GM18861 (cell line): Measurements from ENCODE around the gene BICC1.

ENCODE experiments used
- ATAC-seq: cut with Tn5 transposase; IDR thresholded peaks from one replicate; pipeline ENCODE4 v1.9.1; 2021; ENCODE audit not compliant: unreplicated experiment

BICC1 gene

DNA sequence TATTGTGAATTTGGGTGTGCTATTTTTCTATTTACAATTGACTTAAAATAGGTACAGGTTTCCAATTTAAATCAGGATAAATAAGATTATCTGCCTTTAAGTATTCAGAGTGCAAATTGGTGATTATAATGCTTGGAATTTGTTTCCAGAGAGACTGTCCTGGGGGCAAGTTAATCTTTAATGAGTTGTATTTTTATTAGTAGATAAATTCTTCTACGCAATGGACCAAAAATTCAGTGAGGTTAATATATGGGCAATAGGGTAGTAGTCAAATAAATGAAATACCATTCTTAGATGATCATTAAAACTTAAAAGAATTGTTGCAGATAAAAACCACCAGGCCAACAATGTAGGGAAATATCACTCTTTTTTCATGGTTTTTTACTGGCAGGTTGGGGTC lies 3.4 kb downstream of the BICC1 start:
- ATAC-seq = no peak

DNA sequence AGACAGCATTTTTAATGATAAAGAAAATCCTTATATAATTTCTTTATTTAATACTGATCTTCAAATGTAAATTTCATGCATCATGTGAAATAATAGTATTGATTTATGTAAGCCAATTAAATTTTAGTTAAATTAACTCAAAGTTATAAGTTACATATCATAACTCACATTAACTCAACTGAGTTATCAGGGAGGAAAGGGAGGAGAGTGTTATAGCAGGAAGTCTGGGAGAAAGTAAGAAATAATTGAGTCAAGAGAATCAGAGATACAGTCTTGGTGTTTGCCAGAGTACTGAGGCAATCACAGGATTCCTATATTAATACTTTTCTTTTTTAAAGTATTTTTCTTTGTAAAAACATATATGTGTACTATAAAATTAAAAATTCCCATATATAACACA lies 4.0 kb downstream of the BICC1 start:
- no peak for ATAC-seq

DNA sequence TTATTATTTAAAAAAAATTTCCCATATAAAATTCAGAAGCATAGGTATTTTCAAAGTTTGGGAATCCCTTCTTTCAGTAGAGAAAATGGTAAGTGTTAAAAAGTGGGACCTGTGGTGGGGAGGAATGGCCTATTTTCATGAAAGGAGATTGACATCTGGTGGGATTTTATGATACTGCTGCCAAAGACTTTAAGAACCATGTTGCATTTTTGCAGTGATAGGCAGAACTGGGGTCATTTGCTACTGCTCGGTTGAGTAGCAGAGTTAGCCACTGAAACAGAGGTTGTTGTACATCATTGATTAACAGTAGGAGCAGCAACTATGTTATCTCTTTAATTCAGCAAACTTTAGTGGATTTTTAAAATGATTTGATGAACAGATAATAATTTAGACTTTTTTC lies 4.4 kb downstream of the BICC1 start:
- no peak for ATAC-seq

DNA sequence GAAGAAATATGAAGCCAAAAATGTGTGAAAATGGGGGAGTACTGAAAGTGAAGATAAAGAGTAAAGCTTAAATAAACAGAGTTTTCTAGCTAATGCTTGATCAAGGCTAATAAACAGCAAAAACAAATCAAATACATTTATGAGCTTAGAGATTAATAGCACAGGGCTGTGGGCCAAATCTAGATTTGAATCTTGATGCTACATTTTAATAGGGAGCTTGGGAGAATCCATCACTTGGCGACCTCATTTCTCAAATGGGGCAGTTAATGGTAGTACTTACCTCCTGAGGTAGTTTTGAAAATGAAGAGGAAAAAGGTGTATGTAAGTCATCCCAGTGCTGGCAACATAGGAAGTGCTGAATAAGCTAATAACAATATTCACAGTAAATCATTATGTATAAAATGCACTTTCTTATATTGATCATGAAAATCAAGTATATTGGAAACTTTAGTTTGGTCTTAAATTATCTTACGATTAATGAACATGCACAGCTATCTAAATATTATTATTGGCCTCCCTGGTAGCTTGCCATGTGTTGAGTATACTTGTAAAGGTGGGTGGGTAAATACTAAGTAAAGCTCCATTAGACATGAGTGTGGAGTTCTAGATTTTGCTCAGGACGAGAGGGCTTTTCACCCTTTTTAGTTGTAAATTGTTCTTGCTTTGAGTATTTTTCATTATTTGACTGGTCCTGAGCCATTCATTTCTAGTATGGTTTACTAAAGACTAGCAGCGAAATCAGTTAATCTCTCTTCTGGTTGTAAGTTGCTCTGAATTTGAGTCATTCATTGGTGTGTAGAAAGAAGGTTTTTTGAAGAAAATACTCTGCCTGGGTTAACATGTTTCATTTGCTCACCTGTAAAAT lies 5.1 kb downstream of the BICC1 start:
- ATAC-seq = no peak

DNA sequence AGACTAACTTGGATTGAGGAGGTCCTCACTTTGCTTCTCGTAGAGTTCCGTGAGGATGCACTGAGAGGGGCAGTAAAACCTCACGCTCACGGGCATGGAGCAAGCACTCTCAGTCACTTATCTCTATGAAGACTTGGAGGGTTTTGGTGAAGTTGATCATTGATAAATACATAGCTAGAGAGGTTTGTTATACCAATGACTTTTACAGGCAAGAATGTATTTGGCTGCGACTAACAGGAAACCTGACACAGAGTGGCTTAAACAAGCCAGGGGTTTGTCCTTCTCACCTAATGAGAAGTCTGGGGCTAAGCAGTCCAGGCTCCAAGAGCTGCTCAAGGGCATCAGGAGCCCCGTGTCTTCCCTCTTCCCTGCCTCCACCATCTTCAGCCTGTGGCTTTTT lies 6.1 kb downstream of the BICC1 start:
- no peak for ATAC-seq

DNA sequence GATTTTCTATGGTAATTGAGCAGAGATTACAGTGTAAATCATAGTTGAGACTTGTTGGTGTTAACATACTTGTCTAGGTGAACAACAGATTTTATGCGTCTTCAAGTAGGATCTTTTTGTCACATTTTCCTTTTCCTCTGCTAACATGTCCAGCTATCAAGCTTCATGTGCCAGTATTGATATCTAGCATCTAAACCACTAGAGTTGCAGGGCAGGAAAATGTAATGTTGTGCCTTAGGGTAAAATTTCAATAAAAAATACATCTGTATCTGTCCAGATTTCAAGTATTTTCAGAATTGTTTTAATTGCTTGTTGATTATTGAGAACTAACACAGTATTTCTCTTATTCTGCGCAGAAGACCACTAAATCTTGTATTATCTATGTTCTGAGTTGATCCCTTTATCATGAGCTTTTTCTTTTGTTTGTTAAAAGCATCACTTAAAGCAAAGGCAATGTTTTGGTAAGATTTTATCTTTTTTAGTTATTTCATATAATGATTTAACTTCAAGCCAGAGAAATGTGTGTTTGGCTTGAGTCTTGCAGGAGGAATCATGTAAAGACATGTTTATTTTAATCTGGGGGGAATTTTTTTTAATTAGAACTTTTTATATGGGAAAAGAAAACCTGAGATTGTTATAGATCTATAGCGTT lies 16.5 kb downstream of the BICC1 start:
- ATAC-seq = no peak

DNA sequence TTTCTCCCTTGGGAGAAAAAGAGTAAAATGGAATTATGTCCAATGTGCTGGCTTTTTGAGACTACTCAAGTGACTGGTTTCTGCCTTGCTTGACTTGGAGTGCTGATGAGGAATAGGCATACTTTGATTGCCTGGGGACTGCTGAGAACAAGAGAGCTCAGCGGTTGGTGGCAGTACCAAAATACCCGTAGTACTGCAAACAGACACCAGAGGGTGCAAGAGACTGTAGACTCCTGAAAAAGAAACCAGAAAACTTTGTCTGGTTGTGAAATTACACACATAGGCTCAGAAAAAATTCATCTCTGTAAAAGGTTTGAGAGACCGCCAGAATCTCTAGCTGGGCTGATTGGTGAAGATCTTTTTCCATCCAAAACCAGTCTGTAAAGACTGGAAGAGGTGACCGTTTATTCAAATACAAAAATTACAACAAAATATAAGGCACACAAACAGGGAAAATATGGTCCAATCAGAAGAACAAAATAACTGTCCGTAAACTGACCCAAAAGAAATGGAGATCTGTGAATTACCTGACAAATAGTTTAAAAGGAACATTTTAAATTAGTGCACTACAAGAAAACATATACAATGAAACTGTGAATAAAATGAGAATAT lies 18.5 kb downstream of the BICC1 start:
- ATAC-seq = peak; percentile 95

DNA sequence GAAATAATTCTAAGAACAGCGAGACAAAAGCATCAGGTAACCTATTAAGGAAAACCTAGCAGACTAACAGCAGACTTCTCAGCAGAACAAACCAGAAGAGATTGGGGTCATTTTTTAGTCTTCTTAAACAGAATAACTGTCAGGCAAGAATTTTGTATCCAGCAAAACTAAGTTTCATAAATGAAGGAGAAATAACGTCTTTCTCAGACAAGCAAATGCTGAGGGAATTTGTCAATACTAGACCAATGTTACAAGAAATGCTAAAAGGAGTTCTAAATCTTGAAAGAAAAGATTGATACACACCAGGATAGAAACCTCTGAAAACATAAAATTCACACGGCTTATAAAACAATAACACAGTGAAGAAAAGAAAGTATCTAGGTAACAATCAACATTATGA lies 22.6 kb downstream of the BICC1 start:
- ATAC-seq = no peak

DNA sequence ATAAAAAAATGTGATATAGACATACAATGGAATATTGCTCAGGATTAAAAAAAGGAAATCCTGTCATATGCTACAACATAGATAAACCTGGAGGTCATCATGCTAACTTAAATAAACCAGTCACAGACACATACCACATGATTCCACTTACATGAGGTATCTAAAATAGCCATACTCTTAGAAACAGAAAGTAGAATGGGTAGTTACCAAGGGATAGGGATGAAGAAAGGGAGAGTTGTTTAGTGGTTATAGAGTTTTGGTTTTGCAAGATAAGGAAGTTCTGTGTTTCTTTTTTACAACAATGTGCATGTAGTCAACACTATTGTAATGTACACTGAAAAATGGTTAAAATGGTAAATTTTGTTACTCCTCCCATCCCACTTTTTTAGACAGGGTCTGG lies 30.5 kb downstream of the BICC1 start:
- no peak for ATAC-seq

DNA sequence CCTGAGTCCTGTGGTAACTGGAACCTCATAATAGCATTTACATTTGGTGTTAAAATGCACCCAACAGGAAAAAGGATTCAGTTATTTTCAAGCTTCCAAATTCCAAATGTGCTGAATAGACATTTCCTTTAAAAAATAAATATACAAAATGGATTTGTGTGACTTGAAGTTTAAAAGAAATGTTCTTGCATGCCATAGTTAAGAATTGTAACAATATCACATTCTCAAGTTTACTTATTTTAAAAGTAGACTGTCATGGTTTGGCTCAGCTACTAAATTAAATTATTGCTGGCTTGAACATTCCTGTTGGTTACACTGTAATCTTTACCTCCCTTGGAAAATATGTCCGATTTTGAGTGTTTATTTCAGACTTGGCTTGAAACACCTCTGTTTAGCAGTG lies 31.5 kb downstream of the BICC1 start:
- ATAC-seq = no peak

DNA sequence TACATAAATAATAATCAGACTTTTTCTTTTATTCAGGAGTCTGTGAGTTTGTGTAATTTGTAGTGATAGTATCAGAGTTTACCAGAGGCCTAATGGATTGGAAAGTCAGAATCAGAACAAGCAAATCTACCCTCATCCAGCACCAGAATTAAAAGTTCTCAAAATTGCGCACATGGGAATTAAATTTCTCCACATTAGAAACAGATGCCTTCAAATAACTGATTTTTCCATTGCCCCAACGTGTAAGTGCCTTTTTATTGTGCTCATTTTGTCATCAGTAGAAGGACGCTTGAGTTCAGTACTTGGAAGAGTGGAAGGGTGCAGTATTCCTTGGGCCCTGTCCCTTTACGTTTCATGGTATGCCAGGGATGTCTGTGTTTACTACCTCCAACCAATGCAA lies 32.8 kb downstream of the BICC1 start:
- ATAC-seq = no peak

DNA sequence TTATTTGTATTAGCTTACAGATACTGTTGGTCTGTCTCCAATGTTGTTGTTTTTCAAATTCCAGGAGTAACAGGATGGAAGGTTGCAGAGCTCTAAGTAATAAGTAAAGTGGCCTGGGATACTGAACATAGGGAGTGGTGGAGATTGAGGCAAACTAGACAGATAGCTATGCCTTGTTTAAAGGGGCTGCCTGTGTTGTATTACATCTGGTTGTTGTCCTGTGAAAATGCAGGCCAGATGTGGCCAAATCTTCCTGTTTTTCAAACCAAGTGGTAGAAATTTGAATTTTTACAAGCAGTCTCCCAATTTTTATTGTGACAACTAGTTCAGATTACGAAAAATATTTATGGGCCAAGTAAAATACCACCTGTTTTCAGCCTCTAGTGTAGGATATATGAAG lies 33.5 kb downstream of the BICC1 start:
- ATAC-seq = no peak

DNA sequence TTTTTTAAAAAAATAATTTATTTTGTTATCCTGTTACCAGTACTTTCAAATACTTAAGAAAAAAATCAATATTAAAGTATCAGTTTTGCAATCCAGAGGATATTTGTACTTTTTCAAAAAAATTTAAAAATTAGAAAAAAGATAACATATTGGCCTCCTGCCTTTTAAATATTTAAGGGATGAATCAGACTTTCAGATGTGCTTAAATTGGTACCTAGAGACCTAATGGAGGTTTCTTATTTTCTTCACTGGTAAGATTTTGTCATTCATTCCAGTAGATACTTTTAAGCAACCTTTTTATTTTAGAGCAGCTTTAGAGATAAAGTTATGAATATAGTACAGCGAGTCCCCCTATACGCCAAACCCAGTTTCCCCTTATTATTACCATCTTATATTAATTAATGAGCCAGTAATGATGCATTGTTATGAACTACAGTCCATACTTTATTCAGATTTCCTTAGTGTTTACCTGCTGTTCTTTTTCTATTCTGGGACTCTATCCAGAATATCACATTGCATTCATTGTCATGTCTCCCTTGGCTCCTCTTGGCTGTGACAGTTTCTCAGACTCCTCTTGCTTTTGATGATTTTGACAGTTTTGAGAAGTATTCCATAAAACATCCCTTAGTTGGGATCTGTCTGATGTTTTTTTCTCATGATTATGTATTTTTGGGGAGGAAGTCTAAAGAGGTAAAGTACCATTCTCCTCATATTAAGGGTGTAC lies 34.2 kb downstream of the BICC1 start:
- no peak for ATAC-seq

DNA sequence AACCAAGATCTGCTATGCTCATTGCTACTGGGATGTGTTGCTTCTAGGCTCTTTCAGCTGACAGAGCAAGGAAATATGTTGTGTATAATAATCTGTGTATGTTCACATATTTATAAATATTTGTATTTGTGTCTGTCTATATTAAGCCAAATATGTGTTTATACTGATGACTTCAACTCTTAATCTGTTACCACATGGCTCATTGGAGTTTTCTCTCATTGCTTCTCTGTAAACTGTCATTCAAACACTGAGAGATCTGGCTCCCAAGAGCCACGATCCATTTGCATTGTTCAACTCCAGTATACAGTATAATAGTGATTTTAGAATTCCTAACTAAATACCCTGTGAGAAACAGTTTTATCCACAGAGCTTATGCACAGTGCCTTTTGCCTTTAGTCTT lies 35.3 kb downstream of the BICC1 start:
- ATAC-seq = no peak

DNA sequence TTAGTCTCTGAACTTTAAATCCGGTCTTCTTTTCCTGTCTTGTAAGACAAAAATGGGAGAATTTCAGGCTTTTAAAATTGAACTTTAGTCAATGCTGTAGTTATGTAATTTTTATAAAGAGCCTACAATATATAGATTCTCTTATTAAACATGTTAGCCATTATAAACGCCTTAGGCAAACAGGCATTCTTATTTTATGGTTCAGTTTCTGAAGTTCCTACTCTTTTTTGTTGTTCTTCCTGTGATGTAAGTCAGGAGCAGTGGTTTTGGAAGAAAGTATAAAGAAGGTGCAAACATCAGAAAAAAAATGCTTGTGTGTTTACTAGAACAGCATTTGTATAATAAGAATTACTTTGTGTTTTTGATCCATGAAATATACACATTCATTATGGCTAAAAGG lies 41.6 kb downstream of the BICC1 start:
- ATAC-seq = no peak

DNA sequence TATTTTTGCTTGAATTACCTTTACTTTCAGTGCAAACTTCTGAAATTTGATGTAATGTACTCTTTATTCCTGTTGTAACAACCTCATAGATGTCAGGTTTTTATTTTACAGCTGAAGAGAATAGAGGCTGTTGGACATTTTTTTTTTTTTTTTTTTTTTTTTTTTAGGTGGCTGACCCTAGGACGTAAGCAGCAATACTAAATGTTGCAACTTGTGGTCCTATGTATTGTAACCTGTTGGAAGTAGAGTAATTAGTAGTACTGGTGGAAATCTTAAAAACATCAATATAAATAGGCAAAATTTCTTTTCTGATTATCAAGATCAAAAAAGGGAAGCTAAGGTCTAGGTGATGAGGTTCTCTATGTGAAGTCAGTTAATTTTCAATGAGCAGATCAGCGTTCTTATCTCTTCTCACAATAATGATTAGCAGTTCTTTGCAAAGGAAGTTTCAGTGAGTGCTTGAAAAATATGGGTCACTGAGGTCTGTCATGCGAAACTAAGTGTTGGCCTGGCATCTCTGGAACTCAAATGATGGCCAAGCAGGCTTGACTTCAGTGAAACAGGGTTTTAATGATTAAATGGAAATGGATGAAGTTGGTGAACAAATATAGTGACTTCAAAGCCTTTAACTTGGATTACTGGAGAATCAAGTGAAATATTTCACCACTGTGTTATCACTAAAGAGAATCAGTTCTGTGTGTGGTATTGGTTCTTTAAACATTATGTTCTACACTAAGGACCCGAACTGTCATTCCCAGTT lies 42.7 kb downstream of the BICC1 start:
- no peak for ATAC-seq

DNA sequence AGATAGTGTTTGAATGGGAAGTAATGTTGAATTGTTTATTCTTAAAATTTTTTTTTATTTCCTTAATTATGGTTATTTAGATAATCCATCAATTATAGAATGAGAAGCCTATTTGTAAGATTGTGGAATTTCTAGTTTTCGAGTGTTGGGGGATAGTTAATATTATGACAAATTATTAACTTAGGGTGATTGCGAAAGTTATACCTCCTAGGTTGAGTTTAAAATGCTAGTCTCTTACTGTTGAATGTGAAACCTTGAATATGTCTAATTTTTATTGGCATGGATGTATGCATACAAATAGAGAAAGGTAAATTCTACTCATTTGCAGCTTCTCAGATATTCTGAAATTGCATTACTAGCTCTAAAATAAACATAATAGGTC lies 43.2 kb downstream of the BICC1 start:
- ATAC-seq = no peak

DNA sequence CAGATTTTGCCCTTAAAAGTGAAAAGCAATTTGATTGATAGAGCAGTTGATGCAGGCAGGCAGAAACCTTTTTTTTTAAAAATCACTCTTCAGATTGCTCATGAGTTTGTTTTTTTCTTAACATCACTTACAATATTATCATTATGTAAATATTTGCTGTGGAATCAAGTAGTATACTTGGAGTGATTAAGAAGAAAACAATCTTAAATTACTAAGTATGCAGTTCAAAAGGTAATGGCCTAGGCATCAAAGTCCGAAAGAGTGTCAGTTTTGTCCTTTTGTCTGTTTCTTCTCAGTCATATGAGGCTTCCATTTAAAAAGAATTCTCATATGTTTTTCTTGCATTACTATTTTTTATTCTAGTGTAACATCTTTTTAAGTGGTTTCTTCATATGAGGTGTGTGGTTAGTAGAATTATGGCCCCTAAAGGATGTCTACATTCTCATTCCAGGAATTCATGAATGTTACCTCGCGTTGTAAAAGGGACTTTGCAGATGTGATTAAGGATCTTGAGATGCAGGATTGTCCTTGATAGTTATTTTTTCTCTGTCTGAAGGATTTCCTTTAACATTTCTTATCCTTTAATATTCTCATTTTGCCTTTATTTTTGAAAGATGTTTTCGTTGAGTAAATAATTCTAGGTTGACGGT lies 44.0 kb downstream of the BICC1 start:
- no peak for ATAC-seq

DNA sequence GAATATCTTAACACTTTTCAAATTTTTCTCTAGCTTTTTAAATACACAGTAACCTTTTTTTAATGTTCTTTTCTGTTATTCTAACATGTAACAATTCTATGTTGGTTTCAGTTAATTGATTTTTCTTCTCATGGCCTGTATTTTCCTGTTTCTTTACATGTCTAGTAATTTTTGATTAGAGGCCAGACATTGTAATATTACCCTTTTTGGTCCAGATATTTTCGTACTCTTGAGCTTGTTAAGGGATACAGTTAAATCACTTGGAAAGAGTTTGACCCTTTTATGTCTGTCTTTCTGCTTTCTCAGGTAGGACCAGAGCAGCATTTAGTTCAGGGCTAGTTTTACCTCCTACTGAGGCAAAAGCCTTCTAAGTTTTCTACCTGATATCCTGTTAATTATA lies 45.0 kb downstream of the BICC1 start:
- no peak for ATAC-seq

DNA sequence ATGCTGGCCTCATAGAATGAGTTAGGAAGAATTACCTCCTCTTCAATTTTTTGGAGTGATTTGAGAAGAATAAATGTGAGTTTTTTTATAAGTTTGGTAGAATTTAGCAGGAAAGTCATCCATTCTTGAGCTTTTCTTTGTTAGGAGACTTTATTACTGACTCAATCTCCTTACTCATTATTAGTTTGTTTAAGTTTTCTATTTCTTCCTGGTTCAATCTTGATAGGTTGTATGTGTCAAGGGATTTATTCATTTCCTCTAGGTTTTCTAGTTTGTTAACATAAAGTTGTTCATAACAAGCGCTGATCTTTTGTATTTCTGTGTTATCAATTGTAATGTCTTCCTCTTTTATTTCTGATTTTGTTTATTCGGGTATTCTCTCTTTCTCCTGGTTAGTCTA lies 47.4 kb downstream of the BICC1 start:
- ATAC-seq = no peak
